WTC11 (cell line): ENCODE measurements around the gene TXNDC15. TPM values are rescaled to one million over a fixed set of nuclear protein-coding genes. Genes with fewer than 3 reads are reported as not detected.
A peak's percentile ranks its signal among the peaks of the same experiment; 100 is the strongest.

Experiments used
- AR ChIP-seq: fragments of 250-450 bp; sonication (Bioruptor Pico); IDR thresholded peaks from 2 replicates; pipeline ENCODE4 v1.9.0; 2021; ENCODE audit warnings: mild to moderate bottlenecking
- CBFB ChIP-seq: sonication (generic); formaldehyde crosslinking; IDR thresholded peaks from 2 replicates; pipeline ENCODE4 v1.8.1; 2022; ENCODE audit warnings: mild to moderate bottlenecking, low read depth, missing genetic modification reagents
- ETV6 ChIP-seq: sonication (generic); formaldehyde crosslinking; IDR thresholded peaks from 2 replicates; pipeline ENCODE4 v1.8.1; 2022; ENCODE audit warnings: mild to moderate bottlenecking, missing genetic modification reagents
- FOXP1 ChIP-seq: sonication (generic); formaldehyde crosslinking; IDR thresholded peaks from 2 replicates; pipeline ENCODE4 v1.8.0; 2022; ENCODE audit warnings: missing genetic modification reagents, mild to moderate bottlenecking, moderate library complexity, borderline replicate concordance
- GABPB1 ChIP-seq: sonication (generic); formaldehyde crosslinking; IDR thresholded peaks from 2 replicates; pipeline ENCODE4 v1.8.1; 2023; ENCODE audit warnings: mild to moderate bottlenecking, missing genetic modification reagents
- GRHL2 ChIP-seq: fragments of 250-450 bp; sonication (Bioruptor Pico); IDR thresholded peaks from 2 replicates; pipeline ENCODE4 v1.8.0; 2022; ENCODE audit warnings: mild to moderate bottlenecking, moderate library complexity; ENCODE audit not compliant: insufficient replicate concordance, severe bottlenecking
- HMGA2 ChIP-seq: fragments of 250-450 bp; sonication (Bioruptor Pico); IDR thresholded peaks from 2 replicates; pipeline ENCODE4 v1.4.0; 2021; ENCODE audit warnings: mild to moderate bottlenecking, moderate library complexity
- JAZF1 ChIP-seq: fragments of 250-450 bp; sonication (Bioruptor Pico); IDR thresholded peaks from 2 replicates; pipeline ENCODE4 v1.9.0; 2021; ENCODE audit warnings: moderate library complexity, mild to moderate bottlenecking, inconsistent platforms
- JUN ChIP-seq: sonication (generic); formaldehyde crosslinking; IDR thresholded peaks from 2 replicates; pipeline ENCODE4 v1.8.0; 2023; ENCODE audit warnings: mild to moderate bottlenecking, missing genetic modification reagents
- NR2C2 ChIP-seq: sonication (generic); formaldehyde crosslinking; IDR thresholded peaks from 2 replicates; pipeline ENCODE4 v1.8.0; 2022; ENCODE audit warnings: mild to moderate bottlenecking, missing genetic modification reagents
- PRDM15 ChIP-seq: sonication (generic); formaldehyde crosslinking; IDR thresholded peaks from 2 replicates; pipeline ENCODE4 v1.8.0; 2022; ENCODE audit warnings: missing genetic modification reagents
- PRRX2 ChIP-seq: fragments of 250-450 bp; sonication (Bioruptor Pico); IDR thresholded peaks from 2 replicates; pipeline ENCODE4 v1.8.0; 2021; ENCODE audit warnings: mild to moderate bottlenecking
- SOX15 ChIP-seq: fragments of 250-450 bp; sonication (Bioruptor Pico); IDR thresholded peaks from 2 replicates; pipeline ENCODE4 v1.9.0; 2021; ENCODE audit warnings: mild to moderate bottlenecking
- USF1 ChIP-seq: sonication (generic); formaldehyde crosslinking; IDR thresholded peaks from 2 replicates; pipeline ENCODE4 v1.8.0; 2022; ENCODE audit warnings: mild to moderate bottlenecking, missing genetic modification reagents
- ZNF396 ChIP-seq: fragments of 250-450 bp; sonication (Bioruptor Pico); IDR thresholded peaks from 2 replicates; pipeline ENCODE4 v1.8.0; 2021; ENCODE audit warnings: mild to moderate bottlenecking, moderate library complexity, borderline replicate concordance
- total RNA-seq: library from RNA; stranded (reverse); gene quantifications from 3 replicates; pipeline ENCODE4 v1.2.3, GENCODE V29; 2021
- TF ChIP-seq, protein P1 (sequence below): fragments of 250-450 bp; sonication (Bioruptor Pico); IDR thresholded peaks from 2 replicates; pipeline ENCODE4 v1.9.0; 2021; ENCODE audit warnings: mild to moderate bottlenecking
- TF ChIP-seq, protein P2 (sequence below): fragments of 250-450 bp; sonication (Bioruptor Pico); conservative IDR thresholded peaks from 2 replicates; pipeline ENCODE4 v1.9.0; 2021; ENCODE audit warnings: mild to moderate bottlenecking
- TF ChIP-seq, protein P3 (sequence below): sonication (generic); formaldehyde crosslinking; IDR thresholded peaks from 2 replicates; pipeline ENCODE4 v1.8.0; 2023; ENCODE audit warnings: missing genetic modification reagents
- TF ChIP-seq, protein P4 (sequence below): sonication (generic); formaldehyde crosslinking; IDR thresholded peaks from 2 replicates; pipeline ENCODE4 v1.8.0; 2022; ENCODE audit warnings: mild to moderate bottlenecking, missing genetic modification reagents
- TF ChIP-seq, protein P5 (sequence below): sonication (generic); formaldehyde crosslinking; IDR thresholded peaks from 2 replicates; pipeline ENCODE4 v1.8.1; 2022; ENCODE audit warnings: missing genetic modification reagents, borderline replicate concordance
- TF ChIP-seq, protein P6 (sequence below): sonication (generic); formaldehyde crosslinking; conservative IDR thresholded peaks from 2 replicates; pipeline ENCODE4 v1.8.1; 2022; ENCODE audit warnings: mild to moderate bottlenecking, missing genetic modification reagents
- TF ChIP-seq, protein P7 (sequence below): sonication (generic); formaldehyde crosslinking; IDR thresholded peaks from 2 replicates; pipeline ENCODE4 v1.8.1; 2023; ENCODE audit warnings: mild to moderate bottlenecking, missing genetic modification reagents, moderate library complexity

Gene TXNDC15
- total RNA-seq, 1 experiment from 2014 or later: 26.1 TPM

- TF ChIP-seq, protein P1, sequence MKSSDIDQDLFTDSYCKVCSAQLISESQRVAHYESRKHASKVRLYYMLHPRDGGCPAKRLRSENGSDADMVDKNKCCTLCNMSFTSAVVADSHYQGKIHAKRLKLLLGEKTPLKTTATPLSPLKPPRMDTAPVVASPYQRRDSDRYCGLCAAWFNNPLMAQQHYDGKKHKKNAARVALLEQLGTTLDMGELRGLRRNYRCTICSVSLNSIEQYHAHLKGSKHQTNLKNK: no peak
- TF ChIP-seq NR2C2 (no peak), ETV6 (CRISPR knock-in tag) (no peak), HMGA2 (CRISPR knock-in tag) (0 out of 2 replicates have a peak, but pooled peaks have one; percentile 26), JAZF1 (CRISPR knock-in tag) (no peak), AR (CRISPR knock-in tag) (no peak), PRDM15 (CRISPR knock-in tag) (no peak), FOXP1 (CRISPR knock-in tag) (peak; percentile 76), CBFB (peak; percentile 72; the same call in 1 of the 2 replicates), JUN (CRISPR knock-in tag) (0 out of 2 replicates have a peak, but pooled peaks have one; percentile 22), PRRX2 (CRISPR knock-in tag) (no peak), GABPB1 (CRISPR knock-in tag) (peak; percentile 67; the same call in 1 of the 2 replicates), GRHL2 (no peak), USF1 (0 out of 2 replicates have a peak, but pooled peaks have one; percentile 43), SOX15 (CRISPR knock-in tag) (no peak), ZNF396 (CRISPR knock-in tag) (no peak)
- TF ChIP-seq, protein P2, sequence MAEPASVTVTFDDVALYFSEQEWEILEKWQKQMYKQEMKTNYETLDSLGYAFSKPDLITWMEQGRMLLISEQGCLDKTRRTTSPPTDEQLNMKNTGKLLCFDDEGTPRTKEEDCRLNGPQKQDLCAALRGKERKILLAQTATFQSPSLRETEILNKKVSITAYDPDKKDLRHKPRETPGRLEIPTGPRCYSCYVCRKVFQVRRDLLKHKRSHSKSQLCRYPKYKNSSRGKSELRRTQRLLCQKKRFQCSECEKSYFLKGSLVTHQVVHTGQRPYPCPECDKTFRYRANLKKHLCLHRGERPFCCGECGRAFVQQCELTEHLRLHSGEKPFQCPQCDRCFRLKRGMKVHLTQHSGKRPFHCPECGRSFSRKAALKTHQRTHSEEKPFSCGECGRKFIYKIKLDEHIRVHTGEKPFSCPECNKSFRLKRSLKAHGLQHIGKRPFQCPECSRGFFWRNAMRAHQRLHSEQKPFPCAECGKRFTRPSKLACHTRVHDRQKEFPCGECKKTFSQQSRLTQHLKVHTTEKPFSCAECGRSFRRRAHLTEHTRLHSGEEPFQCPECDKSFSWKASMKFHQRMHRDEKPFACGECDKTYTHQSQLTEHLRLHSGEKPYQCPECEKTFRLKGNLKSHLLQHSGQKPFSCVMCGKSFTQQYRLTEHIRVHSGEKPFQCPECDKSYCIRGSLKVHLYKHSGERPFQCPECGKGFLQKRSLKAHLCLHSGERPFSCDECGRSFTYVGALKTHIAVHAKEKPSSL (CRISPR knock-in tag): no peak
- TF ChIP-seq, protein P3, sequence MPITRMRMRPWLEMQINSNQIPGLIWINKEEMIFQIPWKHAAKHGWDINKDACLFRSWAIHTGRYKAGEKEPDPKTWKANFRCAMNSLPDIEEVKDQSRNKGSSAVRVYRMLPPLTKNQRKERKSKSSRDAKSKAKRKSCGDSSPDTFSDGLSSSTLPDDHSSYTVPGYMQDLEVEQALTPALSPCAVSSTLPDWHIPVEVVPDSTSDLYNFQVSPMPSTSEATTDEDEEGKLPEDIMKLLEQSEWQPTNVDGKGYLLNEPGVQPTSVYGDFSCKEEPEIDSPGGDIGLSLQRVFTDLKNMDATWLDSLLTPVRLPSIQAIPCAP (CRISPR knock-in tag): peak; percentile 67; the same call in 1 of the 2 replicates
- TF ChIP-seq, protein P4, sequence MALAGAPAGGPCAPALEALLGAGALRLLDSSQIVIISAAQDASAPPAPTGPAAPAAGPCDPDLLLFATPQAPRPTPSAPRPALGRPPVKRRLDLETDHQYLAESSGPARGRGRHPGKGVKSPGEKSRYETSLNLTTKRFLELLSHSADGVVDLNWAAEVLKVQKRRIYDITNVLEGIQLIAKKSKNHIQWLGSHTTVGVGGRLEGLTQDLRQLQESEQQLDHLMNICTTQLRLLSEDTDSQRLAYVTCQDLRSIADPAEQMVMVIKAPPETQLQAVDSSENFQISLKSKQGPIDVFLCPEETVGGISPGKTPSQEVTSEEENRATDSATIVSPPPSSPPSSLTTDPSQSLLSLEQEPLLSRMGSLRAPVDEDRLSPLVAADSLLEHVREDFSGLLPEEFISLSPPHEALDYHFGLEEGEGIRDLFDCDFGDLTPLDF (CRISPR knock-in tag): no peak
- TF ChIP-seq, protein P5, sequence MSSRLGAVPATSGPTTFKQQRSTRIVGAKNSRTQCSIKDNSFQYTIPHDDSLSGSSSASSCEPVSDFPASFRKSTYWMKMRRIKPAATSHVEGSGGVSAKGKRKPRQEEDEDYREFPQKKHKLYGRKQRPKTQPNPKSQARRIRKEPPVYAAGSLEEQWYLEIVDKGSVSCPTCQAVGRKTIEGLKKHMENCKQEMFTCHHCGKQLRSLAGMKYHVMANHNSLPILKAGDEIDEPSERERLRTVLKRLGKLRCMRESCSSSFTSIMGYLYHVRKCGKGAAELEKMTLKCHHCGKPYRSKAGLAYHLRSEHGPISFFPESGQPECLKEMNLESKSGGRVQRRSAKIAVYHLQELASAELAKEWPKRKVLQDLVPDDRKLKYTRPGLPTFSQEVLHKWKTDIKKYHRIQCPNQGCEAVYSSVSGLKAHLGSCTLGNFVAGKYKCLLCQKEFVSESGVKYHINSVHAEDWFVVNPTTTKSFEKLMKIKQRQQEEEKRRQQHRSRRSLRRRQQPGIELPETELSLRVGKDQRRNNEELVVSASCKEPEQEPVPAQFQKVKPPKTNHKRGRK (CRISPR knock-in tag): no peak
- TF ChIP-seq, protein P6, sequence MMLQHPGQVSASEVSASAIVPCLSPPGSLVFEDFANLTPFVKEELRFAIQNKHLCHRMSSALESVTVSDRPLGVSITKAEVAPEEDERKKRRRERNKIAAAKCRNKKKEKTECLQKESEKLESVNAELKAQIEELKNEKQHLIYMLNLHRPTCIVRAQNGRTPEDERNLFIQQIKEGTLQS (CRISPR knock-in tag): no peak
- TF ChIP-seq, protein P7, sequence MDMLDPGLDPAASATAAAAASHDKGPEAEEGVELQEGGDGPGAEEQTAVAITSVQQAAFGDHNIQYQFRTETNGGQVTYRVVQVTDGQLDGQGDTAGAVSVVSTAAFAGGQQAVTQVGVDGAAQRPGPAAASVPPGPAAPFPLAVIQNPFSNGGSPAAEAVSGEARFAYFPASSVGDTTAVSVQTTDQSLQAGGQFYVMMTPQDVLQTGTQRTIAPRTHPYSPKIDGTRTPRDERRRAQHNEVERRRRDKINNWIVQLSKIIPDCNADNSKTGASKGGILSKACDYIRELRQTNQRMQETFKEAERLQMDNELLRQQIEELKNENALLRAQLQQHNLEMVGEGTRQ (CRISPR knock-in tag): no peak
These were observed at the start of gene TXNDC15 (continued) for GRCh38 chr5:134873987-134874830.
